NCI-H226 (cell line): ENCODE data around the gene PRRX1.

Experiments
- DNase-seq: peaks from one replicate; pipeline ENCODE4 v3.0.0-alpha.2; 2015

PRRX1 gene

DNA sequence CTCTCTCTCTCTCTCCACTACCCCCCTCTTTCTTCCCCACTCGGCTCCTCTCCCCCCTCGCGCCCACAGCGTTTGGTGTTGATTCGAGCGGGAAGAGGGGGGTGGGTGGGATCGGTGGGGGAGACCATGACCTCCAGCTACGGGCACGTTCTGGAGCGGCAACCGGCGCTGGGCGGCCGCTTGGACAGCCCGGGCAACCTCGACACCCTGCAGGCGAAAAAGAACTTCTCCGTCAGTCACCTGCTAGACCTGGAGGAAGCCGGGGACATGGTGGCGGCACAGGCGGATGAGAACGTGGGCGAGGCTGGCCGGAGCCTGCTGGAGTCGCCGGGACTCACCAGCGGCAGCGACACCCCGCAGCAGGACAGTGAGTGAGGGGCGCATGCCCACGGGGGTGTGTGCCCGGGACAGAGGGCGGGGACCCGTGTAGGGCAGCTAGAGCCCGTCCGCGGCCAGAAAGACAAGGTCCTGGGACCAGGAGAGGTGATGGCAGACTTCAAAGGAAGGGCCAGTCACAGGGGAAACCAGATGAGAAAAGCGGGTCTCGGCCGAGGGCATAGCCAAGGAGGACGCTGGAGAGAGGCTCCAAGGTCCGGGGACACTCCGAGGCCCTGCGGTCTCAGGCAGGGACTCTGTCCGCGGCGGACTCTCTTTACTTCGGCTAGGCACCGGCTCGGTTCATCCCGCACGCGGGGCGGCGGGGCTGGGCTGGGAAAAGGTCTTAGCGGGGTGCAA lies at the start of gene PRRX1:
TSS of gene PRRX1 (plus strand) at position 39 of the 735 bp plus-strand sequence. CDS start at position 127, 88 bp downstream.
- no peak for DNase-seq

DNA sequence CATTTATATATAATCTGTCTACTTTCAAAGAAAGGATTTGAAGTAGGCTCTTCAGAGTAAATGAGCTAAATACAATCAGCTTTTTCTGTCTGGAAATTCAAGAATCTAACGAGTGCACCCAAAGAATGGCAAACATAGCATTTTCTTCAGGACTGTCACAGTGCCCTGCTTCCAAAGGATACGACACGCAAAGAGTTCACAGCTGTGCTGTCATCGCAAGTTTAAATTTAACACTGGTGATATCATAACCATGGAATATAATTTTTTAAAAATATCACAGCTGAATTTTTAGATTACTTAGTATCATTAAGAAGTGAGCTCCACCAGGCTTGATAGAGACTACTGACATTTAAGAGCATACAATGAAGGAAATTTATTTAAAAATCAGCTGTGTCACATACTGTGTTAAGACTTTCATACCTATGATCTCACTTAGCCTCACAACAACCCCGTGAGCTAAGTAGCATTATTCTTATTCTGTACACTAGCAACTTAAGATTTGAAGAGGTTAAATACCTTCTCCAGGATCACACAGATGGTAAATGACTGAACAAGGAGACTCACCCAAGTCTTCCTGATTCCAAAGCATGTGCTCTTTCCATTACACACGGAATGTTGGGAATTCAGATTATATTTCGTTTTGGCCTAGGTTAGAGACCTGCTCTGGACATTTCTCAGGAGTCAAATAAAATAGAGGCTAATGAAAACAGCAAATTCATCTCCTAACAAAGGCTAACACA lies 46.2 kb upstream of the PRRX1 start:
- DNase-seq: no peak

DNA sequence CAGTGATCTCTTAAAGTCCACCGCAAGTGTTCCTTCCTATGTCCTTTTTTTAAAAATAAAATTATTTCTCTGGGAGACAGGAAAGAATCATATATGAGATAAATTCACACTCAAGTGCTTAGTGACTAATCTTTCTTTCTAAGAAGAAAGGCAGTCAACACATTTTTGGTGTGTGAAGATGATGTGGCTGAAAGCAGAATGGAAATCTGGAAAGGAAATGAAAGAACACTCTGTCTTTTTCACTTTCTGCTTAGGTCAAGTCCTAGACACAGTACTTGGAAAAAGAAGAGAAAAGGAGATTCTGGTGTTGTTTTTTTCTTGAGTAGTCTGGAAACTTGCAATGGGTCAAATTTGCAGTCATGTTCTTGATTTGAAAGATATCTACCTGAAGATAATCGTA lies 45.5 kb upstream of the PRRX1 start:
- no peak for DNase-seq

DNA sequence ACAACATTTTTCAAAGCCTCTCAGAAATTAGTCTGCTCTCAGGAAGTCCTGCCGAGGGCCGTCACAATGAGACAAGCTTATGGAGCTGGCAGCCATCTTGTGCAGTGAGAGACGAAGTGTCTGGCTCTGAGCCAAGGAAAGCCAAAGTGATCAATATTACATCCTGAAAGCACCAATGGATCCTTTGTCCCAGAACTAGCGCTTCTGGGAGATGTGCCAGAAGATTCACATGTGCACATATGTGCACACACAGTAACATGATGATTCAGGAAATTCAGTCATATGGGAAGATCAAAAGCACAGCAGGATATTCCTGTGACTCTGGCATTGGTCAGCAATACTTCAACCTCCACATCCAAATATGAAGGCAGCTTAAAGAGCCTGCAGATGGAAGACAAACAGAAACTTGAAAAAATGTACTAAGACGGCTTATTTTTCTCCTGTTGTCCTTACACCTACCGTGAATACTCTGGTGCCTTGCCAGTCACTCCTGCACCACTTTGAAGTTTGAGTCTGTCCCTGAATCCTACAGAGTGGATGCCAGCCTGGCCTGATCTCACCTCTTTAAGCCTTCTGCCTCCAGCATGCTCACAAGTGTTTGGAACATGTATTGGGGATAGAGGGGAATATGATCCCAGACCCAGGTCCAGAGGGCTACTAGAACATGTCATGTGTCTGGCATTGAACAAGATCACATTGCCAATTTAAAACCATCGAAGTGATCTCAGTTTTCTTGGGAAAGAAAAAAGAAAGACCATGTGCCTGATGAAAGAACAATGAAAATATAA lies 44.5 kb upstream of the PRRX1 start:
- DNase-seq: no peak

DNA sequence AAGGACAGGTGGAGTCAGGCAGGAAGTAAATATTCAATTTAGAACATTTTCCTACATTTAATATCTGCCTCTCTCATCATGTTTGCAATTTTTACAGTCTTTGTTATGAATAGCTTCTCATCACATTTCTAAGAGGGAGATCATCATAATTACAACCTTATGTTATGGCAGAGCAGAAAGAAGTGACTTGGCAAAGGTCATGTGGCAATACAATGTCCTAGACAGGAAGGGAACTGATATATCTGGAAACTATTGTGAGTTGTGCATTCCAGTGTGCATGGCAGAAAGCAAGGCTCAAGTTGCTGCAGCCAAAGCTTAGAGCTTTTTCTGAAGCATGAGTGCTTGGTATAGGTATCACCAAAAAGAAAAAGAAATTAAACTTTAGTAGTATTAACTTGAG lies 43.8 kb upstream of the PRRX1 start:
- DNase-seq: no peak

DNA sequence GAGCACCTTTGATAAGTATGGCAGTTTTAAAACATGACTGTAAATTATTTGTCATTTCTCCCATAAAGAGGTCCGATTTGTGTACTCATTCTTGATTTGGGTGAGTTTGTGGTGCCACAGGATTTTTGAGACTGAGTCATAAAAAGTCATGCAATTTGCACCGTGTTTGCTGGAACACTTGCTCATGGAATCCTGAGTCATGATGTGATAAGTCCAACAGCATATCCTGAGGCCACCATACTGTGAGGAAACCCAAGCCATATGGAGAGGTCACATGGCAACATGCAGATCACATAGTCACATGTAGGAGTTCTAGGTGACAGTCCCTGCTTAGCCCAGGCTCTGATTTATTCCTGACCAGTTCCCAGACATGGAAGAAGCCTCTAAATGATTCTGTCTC lies 40.8 kb upstream of the PRRX1 start:
- DNase-seq: peak; percentile 9

DNA sequence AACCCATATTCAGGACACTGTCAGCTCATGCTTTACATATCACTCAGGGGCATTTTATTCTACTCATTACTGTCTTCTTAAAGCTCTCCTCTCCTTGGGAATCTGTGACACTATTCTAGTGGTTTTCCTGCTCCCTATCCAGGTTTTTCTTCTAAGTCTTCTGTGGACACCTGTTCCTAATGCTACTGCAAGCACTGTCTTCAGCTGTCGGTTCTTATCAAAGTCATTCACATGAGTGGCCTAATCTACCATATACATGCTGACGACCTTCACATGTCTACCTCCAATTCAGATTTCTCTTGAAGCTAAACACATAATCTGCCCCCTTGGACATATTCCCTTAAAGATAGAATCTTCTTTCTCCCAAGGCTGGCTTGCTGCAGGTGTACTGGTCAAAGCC lies 39.8 kb upstream of the PRRX1 start:
- DNase-seq: no peak

DNA sequence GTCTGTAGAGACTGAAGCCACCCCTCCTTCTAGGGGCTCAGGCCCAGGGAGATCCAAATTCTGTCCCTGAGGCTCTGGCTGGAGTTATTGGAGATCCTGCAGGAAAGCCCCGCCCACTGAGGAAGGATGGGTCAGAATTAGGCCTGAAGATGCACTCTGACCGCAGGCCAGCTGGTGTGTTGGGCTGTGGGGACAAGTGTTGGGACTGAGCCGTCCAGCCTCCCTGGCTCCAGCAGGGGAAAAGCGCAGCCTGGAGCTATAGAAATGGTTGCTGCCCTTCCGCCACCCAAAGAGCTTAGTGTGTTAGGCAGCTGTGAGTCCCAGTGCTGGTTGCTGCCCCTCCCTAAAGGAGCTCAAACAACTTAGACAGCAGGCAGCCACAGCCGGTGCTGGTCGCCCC lies 33.0 kb upstream of the PRRX1 start:
- no peak for DNase-seq

DNA sequence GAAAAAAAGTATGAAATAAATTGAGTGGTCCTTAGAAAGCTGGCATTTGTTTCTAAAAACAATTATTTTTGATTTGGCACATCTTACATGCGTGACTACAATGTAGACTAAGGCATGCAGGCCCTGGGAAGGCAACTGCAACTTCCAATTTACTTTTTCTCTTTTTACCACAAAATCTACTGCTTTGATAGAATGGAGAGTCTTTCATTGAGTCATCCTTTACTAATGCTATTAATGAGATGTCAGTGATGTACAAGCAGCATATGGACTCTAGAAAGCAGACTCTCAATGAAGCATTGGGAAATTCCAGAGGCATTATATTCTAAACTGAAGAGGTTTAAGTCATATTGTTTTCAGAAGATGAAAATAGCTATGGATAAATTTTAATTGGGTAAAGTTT lies 29.6 kb upstream of the PRRX1 start:
- no peak for DNase-seq

DNA sequence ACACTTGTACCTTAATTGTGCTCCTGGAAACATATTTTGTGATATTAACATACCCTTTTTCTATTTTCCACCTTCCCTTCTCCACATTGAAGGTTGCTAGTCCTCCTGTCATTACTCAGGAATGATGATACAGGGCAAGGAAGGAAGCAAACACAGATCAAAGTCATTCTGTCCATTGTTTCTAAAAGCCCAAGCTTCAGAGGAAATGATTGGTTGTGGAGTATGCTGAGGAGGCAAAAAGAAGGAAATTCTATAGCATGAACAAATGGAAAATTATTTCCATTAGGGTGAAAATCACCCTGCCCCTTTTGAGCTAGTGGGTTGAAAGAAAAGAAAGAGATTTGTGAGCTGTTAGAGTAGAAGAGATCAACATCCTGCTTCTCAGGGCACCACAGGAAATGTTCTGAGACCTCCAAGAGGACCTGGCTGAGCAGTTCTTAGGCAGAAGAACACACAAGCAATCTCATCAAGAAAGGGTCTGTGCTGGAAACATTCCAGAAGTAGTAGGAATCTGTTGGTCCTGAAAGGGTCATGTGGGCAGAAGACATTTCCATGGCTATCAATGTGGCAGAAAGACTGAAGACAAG lies 29.0 kb upstream of the PRRX1 start:
- no peak for DNase-seq

DNA sequence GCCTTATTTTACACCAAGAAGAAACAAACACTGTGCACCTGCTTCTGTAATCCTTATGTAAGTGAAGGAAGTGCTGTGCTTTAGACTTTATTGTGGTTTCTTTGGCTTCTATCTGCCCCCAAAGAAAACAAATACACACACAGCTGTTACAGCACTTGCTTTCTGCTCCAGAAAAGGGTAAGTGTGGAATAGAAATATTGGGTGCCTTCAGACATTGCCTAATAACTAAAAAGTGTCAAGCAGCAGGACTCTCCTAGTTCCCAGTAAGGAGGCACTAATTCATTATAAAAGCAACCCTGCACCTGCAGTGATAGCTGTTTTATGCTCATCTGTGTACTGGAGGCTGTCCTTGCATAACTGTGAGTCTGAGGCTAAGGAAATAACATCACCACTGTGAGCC lies 23.4 kb upstream of the PRRX1 start:
- no peak for DNase-seq

DNA sequence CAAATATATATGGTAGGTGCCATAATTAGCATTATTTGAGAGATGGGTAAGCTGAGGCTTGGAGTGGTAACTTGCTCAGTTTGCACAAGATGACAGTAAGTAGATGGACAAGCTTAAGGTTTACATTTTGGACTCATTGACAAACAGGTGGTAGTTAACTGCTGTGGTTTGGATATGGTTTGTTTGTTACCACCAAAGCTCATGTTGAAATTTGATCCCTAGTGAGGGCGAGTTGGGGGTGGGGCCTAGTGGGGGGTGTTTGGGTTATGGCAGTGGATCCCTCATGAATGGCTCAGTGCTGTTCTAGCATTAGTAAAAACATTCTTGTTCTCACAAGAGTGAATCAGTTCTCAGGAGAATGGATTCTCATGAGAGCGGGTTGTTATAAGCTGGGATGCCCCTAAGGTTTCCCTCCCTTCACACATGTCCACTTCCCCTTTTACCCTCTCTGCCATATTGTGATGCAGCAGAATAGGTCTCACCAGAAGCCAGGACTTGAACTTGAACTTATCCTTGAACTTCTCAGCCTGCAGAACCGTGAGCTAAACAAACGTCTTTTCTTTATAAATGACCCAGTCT lies 6.6 kb upstream of the PRRX1 start:
- DNase-seq: no peak

DNA sequence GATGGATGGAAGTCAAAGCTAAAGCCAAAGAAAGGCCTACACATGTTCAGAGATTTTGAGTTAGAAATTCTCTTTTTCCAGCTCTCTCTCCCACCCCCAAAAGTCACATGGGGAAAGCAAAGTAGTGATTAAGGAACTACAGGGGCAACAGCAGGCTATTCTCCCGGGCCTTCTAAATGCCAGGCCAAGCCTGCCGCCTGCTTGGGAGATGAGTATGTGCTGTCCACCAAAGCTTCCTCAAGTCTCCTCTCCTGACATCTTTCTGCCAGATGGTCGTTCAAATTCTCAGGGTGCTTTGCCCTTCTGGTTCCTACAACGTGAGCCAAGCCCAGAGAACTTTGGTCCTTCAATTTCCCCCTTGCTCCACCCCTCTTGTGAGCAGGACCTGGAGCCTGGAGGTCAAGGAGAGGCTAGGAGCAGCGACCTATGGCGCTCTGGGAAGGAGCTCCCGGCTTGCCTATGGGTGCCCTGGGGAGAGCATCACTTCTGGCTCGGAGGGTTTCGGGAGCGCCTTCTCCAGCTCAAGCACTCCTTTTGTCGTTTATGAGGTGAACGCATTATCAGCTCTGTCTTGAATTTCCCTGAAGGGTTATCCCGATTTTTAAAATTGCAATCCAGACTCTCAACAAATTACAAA lies 4.4 kb upstream of the PRRX1 start:
- no peak for DNase-seq

DNA sequence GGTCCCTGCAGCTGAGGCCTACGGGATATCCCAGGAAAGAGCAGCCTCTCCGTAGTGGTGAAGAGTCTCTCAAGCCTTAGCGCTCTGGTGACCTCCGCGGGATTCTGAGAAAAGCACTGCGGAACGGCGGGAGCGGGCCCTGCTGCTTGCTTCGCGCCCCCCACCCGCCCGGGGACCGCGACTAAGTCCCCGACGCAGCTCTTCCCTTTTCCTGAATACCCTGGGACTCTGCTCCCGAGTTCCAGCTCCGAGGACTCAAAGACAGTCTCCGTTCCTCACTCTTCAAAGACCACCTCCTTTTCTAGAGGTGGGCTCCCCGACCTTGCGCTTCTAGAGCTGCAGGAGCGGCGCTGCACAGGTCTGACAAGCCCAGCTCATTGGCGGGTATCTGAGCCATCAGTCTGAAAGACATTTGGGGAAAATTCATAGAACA lies 3.6 kb upstream of the PRRX1 start:
- DNase-seq: no peak

DNA sequence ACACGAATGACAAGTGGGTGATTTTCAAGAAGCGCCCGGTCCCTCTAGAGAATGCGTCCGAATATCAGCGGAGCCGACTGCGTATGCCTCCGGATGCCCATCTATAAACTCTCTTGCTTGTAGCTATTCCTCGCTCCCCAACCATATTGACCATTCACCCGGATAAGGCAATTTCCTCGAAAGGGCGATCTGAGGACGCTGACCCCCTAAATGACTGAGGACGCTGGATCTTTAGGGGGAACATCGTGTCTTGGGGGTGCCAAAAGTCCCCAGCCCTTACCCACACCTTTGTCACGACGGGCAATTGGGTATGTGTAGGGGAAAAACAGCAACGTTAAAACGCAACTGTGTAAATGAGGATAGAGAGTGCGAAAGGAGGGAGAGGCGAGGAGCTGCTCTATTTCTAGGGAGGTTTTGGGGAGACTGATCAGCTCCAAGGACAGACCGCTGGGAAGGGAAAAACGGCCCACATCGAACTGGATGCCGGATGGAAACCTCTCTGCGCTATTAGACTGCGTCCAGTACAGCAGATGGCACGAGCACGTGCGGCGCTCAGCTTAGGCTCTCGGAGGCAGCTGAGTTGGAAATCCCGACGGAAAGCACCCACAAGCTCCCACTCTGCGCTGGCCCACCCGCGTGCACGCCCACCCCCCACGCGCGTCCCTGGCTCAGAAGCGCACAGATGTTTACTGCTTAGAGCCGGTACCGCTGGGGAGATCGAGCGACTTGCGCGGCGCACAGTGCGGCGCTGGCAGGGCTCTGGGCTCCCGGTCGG lies 2.9 kb upstream of the PRRX1 start:
- DNase-seq: no peak

DNA sequence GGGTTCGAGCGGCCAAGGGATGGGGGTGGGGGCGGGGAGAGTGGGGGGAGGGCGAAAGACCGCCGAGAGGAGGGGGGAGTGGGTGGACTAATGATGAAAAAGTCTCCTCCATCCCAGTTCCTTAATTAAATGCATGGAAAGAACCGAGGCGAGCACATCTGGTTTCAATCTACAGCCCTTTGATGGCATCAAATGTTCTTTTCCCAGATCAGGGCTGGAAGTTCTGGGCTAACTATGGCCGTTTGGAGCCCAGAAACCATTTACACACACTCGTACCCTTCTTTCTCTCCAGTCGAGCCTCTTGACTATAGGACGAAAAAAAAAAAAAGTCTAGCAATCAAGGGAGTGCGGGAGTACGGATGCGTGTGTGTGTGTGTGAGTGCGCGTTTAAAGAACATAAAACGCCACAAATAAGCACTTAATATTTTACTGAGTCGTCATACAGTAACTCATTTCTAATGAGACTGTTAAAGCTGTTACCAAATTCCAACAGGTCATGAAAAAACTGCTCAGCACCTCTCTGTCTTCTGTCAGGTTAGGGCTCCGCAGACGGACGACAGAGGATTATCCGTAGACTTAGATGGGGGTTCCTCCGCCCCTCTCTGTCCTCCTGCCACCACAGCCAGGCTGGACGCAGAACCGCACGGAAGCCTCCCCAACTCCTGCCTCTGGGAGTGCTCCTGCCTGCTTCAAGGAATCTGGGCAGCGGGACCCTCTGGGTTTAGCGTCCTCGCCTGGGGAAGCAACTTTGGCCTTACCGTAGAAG lies 2.1 kb upstream of the PRRX1 start:
- no peak for DNase-seq

DNA sequence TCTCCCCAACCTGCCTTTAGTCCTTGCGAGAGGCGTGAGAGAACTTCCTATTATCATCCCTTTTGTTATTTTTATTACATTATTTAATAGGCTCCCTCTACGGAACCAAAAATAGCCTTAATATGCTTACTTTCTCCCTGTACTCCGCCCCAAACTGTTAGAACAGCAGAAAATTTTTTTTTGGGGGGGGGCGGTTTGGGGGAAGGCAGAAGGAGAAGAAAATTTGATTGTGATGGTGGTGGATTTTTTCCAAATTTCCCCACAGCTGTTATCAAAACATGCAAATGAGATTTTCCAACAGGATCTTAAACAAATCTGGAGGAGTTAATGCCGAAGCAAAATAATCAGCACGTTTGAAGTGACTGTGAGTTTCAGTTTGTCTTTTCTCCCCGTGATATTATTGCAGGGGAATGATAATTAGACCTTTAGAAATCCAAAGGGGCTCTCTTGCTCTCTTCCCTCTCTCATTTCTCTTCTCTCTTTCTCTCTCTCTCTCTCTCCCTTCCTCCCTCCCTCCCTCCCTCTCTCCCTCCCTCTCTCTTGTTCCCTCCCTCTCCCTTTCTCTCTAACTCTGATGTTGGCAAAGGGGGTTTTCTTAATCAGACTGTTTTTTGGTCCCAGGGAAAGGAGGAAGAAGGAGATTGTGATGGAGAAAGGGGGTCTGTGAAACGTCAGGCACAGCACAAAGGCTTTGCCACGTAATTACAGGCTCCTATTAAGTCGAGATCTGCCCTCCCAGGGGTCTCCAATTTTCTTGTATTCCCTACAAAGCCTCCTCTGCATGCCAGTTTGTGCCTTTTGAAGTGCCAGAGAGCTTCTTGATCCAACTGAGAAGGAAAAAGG lies 1.1 kb upstream of the PRRX1 start:
- DNase-seq: no peak

DNA sequence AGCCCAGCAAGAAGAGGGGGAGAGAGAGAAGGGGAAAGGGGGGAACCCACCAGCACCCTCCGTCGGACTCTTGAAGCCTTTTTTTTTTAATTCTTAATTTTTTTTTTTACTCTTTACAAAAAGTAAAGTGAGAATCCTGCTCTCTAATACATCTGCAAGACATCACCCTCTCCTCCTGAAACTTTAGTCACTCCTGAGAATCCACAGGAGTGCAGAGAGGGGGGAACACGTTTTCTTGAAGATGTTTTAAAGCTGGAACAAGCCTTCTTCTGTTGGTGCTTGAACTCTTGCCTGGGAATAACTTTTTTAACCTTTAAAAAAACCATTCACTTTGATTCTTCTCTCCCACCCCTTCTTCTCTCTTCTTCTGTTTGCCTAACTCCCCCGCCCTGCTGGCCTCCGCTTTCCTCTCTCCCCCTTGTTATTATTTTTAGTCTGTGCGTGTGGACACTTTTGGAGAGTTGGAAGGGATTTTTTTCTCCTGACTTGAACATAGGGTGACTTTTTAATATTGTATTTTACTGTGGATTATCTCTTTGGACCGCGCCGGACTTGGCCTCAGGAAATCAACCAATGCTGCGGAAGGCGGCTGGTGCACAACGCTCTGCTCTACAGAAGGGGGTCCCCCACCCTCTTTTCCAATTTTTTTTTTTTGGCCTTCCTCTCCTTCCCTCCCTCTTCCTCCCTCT lies 383 bp upstream of the PRRX1 start:
- no peak for DNase-seq
